IPS-NIHi7 (cell line): ENCODE results near the gene NLRP11.
"Not testable (repeated sequence)": the region's sequence is repeated elsewhere in the genome, so short reads cannot be mapped to it uniquely, and the experiment has no call there.

ENCODE experiments used
- DNase-seq: peaks from one replicate; pipeline ENCODE4 v3.0.0; 2012; ENCODE audit warnings: mixed read lengths; ENCODE audit errors: extremely low spot score

The NLRP11 gene

DNA sequence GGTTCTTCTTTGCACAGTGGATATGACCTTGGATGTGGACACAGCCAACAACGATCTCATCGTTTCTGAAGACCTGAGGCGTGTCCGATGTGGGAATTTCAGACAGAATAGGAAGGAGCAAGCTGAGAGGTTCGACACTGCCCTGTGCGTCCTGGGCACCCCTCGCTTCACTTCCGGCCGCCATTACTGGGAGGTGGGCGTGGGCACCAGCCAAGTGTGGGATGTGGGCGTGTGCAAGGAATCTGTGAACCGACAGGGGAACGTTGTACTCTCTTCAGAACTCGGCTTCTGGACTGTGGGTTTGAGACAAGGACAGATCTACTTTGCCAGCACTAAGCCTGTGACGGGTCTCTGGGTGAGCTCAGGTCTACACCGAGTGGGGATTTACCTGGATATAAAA lies 53.5 kb downstream of the NLRP11 start:
- DNase-seq = no peak

DNA sequence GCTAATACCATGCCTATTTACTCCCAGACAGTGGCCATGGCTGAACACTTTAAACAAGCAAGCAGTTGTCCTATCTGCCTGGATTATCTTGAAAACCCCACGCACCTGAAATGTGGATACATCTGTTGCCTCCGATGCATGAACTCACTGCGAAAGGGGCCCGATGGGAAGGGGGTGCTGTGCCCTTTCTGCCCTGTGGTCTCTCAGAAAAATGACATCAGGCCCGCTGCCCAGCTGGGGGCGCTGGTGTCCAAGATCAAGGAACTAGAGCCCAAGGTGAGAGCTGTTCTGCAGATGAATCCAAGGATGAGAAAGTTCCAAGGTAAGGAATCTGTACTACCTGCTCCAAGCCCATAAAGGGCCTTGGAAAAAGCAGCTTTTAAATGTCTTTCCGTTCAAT lies 54.3 kb downstream of the NLRP11 start:
- DNase-seq = no peak

DNA sequence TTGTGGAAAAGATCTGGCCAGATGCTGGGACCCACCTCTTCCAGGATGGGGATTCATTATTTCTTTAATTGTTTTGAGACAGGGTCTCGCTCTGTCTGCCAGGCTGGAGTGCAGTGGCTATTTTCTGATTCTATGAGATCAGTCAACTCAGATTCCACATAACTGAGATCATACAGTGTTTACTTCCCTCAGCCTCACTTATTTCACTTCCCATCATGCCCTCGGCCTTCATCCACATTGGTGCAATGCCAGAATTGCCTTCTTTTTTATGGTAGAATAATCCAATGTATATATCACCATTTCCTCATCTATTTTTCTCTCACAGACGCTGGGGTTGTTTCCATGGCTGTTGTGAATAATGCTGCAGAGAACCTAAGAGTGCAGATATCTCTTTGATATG lies 62.2 kb downstream of the NLRP11 start:
- not testable (repeated sequence) for DNase-seq

DNA sequence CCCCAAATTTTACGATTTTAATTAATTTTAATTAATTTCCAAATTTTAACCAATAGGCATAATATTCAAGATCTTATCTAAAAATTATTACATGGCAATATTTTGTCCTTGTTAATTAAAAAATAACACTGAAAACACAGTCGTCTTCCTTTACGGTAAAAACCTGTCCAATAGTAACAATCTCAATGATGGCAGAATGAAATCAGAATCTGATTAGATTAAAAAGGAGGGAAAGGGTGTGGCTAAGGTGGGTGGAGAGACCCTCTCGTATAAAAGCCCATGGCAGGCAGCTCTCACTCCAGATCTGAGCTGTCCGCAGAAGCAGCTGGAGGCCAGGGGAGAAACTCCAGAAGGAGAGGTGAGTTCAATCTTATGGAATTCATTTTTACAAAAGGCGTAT lies 63.0 kb downstream of the NLRP11 start, which contains the start of gene RFPL4AL1:
Gene RFPL4AL1 (plus strand): TSS at position 301 of the 400 bp plus-strand sequence. CDS start 2,687 bp downstream, outside the sequence.
- DNase-seq = not testable (repeated sequence)

DNA sequence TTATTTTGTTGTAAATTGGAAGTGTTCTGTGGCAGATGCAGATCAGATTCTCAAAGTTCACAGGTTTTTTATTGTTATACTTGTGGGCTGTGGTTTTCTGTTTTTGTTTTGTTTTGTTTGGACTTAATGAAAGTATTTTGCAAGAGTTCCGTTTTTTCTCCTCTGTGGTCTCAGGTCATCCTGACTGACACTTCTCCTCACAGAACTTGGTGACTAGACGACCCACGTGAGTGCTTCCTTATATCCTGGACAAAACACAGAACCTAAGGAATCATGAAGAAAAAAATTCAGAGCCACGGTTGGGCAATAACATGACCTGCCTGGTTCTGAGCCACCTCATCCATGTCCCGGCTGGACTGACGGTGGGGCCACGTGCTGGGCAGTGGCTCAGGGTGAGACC lies 65.3 kb downstream of the NLRP11 start:
- DNase-seq = no peak

DNA sequence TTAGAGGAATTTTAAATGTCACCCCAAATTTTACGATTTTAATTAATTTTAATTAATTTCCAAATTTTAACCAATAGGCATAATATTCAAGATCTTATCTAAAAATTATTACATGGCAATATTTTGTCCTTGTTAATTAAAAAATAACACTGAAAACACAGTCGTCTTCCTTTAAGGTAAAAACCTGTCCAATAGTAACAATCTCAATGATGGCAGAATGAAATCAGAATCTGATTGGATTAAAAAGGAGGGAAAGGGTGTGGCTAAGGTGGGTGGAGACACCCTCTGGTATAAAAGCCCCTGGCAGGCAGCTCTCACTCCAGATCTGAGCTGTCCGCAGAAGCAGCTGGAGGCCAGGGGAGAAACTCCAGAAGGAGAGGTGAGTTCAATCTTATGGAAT lies 73.0 kb downstream of the NLRP11 start, which contains the start of gene RFPL4A:
Gene RFPL4A (plus strand): TSS at position 301 of the 400 bp plus-strand sequence. CDS start 2,704 bp downstream, outside the sequence.
- DNase-seq = not testable (repeated sequence)

DNA sequence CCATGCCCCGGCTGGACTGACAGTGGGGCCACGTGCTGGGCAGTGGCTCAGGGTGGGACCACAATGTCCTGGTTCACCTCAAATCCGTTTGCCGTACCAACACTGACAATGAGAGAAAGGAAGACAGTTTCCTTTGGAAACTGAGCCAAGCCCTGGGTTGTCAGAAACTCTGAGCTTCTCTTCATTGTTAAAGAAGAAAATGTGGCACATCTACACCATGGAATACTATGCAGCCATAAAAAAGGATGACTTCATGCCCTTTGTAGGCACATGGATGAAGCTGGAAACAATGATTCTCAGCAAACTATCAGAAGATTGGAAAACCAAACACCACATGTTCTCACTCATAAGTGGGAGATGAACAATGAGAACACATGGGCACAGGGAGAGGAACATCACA lies 75.0 kb downstream of the NLRP11 start:
- not testable (repeated sequence) for DNase-seq

DNA sequence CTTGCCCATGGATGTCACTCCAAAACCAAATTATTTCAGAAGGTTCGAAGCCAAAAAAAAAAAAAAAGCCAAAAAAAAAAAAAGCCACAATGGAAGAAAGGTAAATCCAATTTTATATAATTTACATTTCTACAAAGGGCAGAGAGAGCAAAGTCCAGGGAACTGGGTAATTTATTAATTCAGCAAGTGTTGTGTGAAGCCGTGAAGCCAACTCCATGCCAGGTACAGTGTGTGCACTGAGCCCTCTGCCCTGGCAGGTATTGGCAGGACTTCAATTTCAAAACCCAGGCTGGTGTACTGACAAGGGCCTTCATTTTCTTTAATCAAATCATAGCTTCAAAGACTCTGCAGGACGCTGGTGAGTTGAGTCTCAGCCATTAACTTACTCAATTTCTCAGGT lies 78.4 kb downstream of the NLRP11 start:
- DNase-seq = no peak

DNA sequence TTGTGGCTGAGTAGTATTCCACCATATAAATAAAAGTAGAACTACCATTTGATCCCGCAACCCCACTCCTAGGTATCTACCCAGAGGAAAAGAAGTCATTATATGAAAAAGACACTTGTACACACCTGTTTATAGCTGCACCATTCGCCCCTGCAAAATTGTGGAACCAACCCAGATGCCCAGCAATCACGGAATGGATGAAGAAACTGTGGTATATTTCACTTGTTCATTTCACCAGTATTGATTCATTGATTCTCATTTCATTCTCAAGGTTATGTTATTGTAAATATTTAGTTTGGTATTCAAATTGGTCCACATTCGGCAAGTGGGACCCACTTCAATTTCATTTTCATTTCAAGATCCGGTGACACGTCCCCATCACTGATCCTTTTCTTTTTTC lies 81.1 kb downstream of the NLRP11 start:
- no peak for DNase-seq

DNA sequence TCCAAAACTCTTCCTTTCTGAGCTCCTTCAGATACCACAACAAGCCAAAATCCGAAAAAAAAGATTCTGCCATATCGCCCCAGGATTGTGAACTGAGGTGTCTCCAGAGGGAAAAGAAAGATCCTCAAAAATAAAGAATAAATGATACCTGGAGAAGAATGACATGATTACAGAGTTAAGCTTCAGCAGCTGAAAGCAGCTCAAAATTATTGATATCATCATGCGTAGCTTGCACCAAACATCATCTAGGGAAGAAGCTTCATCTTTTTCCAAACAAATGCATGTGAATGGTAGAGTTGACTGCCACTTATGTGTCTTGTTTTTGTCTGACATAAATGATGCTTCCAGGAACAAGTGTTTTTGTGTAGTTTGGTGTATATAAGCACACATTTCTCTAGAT lies 93.5 kb downstream of the NLRP11 start, which contains the start of gene NLRP9:
Gene NLRP9 (minus strand): TSS at position 101 of the 400 bp plus-strand sequence. CDS start 28 bp downstream, at position 73.
- no peak for DNase-seq
